HepG2 (cell line): ENCODE results near the gene KLF15. TPM values are rescaled to one million over a fixed set of nuclear protein-coding genes. Genes with fewer than 3 reads are reported as not detected.

ENCODE experiments used
- CEBPB ChIP-seq: IDR thresholded peaks from 2 replicates; pipeline ENCODE4 v1.6.1; 2011; ENCODE audit warnings: low read depth, low read length, improper control_type of control experiment, borderline replicate concordance
- EZH2 ChIP-seq: conservative IDR thresholded peaks from 2 replicates; pipeline ENCODE4 v1.6.1; 2012; ENCODE audit warnings: mild to moderate bottlenecking, low read depth, low read length, moderate library complexity
- GTF3A ChIP-seq: sonication (generic); formaldehyde crosslinking; conservative IDR thresholded peaks from 2 replicates; pipeline ENCODE4 v1.4.0; 2020; ENCODE audit warnings: mild to moderate bottlenecking, missing genetic modification reagents
- HOXA9 ChIP-seq: sonication (generic); formaldehyde crosslinking; IDR thresholded peaks from 2 replicates; pipeline ENCODE4 v1.8.1; 2022; ENCODE audit warnings: missing genetic modification reagents, mild to moderate bottlenecking, moderate library complexity, borderline replicate concordance
- ISL2 ChIP-seq: sonication (generic); formaldehyde crosslinking; IDR thresholded peaks from 2 replicates; pipeline ENCODE4 v1.5.0; 2020; ENCODE audit warnings: missing genetic modification reagents
- MED1 ChIP-seq: sonication (generic); formaldehyde crosslinking; IDR thresholded peaks from 2 replicates; pipeline ENCODE4 v1.4.0; 2020; ENCODE audit warnings: missing genetic modification reagents
- MNT ChIP-seq: fragments of 450-650 bp; IDR thresholded peaks from 2 replicates; pipeline ENCODE4 v1.6.1; 2016
- NFKBIZ ChIP-seq: IDR thresholded peaks from 2 replicates; pipeline ENCODE4 v1.6.1; 2018; ENCODE audit warnings: missing genetic modification reagents, missing compliant biosample characterization
- PAX8 ChIP-seq: sonication (generic); formaldehyde crosslinking; IDR thresholded peaks from 2 replicates; pipeline ENCODE4 v1.8.0; 2022; ENCODE audit warnings: mild to moderate bottlenecking, missing genetic modification reagents, borderline replicate concordance
- SOX5 ChIP-seq: IDR thresholded peaks from 2 replicates; pipeline ENCODE4 v1.6.1; 2016; ENCODE audit warnings: borderline replicate concordance
- SOX6 ChIP-seq, 2 experiments: fragments of 450-650 bp in 1 of 2; sonication (generic) in 1 of 2; formaldehyde crosslinking in 1 of 2; IDR thresholded peaks; 2 replicates each; pipeline versions ENCODE4 v1.4.0 to v1.6.1; 2017 to 2020; ENCODE audit warnings: antibody characterized with exemption in 1 of 2, mild to moderate bottlenecking in 1 of 2, missing genetic modification reagents in 1 of 2
- ZBTB34 ChIP-seq: sonication (generic); formaldehyde crosslinking; IDR thresholded peaks from 2 replicates; pipeline ENCODE4 v1.8.0; 2022; ENCODE audit warnings: mild to moderate bottlenecking, missing genetic modification reagents
- ZBTB38 ChIP-seq: sonication (generic); formaldehyde crosslinking; IDR thresholded peaks from 2 replicates; pipeline ENCODE4 v1.5.1; 2020; ENCODE audit warnings: mild to moderate bottlenecking, missing genetic modification reagents
- ZNF18 ChIP-seq: sonication (generic); formaldehyde crosslinking; IDR thresholded peaks from 2 replicates; pipeline ENCODE4 v1.8.0; 2022; ENCODE audit warnings: mild to moderate bottlenecking, missing genetic modification reagents; ENCODE audit not compliant: insufficient replicate concordance
- ZNF235 ChIP-seq: sonication (generic); formaldehyde crosslinking; IDR thresholded peaks from 2 replicates; pipeline ENCODE4 v1.8.1; 2023; ENCODE audit warnings: mild to moderate bottlenecking, missing genetic modification reagents, borderline replicate concordance
- ZNF383 ChIP-seq: sonication (generic); formaldehyde crosslinking; IDR thresholded peaks from 2 replicates; pipeline ENCODE4 v1.4.0; 2020; ENCODE audit warnings: missing genetic modification reagents, mild to moderate bottlenecking, borderline replicate concordance
- ZNF414 ChIP-seq: sonication (generic); formaldehyde crosslinking; IDR thresholded peaks from 2 replicates; pipeline ENCODE4 v1.5.0; 2020; ENCODE audit warnings: missing genetic modification reagents
- ZNF432 ChIP-seq: sonication (generic); formaldehyde crosslinking; IDR thresholded peaks from 2 replicates; pipeline ENCODE4 v1.5.0; 2020; ENCODE audit warnings: missing genetic modification reagents, mild to moderate bottlenecking, borderline replicate concordance
- ZNF557 ChIP-seq: sonication (generic); formaldehyde crosslinking; IDR thresholded peaks from 2 replicates; pipeline ENCODE4 v1.4.0; 2020; ENCODE audit warnings: missing genetic modification reagents
- ZNF691 ChIP-seq: sonication (generic); formaldehyde crosslinking; IDR thresholded peaks from 2 replicates; pipeline ENCODE4 v1.4.0; 2020; ENCODE audit warnings: missing genetic modification reagents, low read depth, mild to moderate bottlenecking, borderline replicate concordance
- ZUFSP ChIP-seq: sonication (generic); formaldehyde crosslinking; IDR thresholded peaks from 2 replicates; pipeline ENCODE4 v1.9.0; 2021; ENCODE audit warnings: missing genetic modification reagents, mild to moderate bottlenecking, borderline replicate concordance
- polyA plus RNA-seq, 8 experiments: library from polyadenylated mRNA; depleted of rRNA in 3 of 8; stranded (reverse) in 7 of 8; unstranded in 1 of 8; fragments of >200 nt; fragmentation: Illumina TruSeq in 4 of 8; extraction: Trizol in 4 of 8; gene quantifications; 2 replicates each; pipeline versions ENCODE4 v1.2.1 to v1.2.3, GENCODE V29; 2011 to 2016; ENCODE audit warnings: low read depth in 4 of 8, missing spikeins in 1 of 8, mixed read lengths in 1 of 8; ENCODE audit not compliant: insufficient read depth in 1 of 8
- total RNA-seq, 5 experiments: library from RNA; depleted of rRNA; stranded (reverse); fragments of >200 nt; fragmentation: Illumina TruSeq; extraction: Trizol; gene quantifications; 2 replicates each; pipeline ENCODE4 v1.2.3, GENCODE V29; 2016; ENCODE audit warnings: low read depth in 1 of 5

KLF15 gene
- total and polyA plus RNA-seq, 2 of the 13 experiments (the other 11 are each of a cell fraction or from before 2014, with no cell fraction given), result 7.1 to 7.8 TPM

- TF ChIP-seq ZNF383, result no peak
- TF ChIP-seq NFKBIZ (CRISPR knock-in tag), result 0 out of 2 replicates have a peak, but pooled peaks have one; percentile 44
- TF ChIP-seq ZBTB34 (CRISPR knock-in tag), result no peak
- no peak for TF ChIP-seq MNT
- no peak for TF ChIP-seq PAX8
- TF ChIP-seq SOX6 (IDR thresholded peaks at IDR 0.05), result no peak
- peak; percentile 40; the same call in 1 of the 2 replicates for TF ChIP-seq SOX6 (CRISPR knock-in tag; IDR thresholded peaks at IDR 0.05)
- TF ChIP-seq ZBTB38 (CRISPR knock-in tag), result 0 out of 2 replicates have a peak, but pooled peaks have one; percentile 56
- TF ChIP-seq ZNF235 (CRISPR knock-in tag), result no peak
- no peak for TF ChIP-seq EZH2
- no peak for TF ChIP-seq GTF3A
- TF ChIP-seq CEBPB, result no peak
- no peak for TF ChIP-seq ISL2 (CRISPR knock-in tag)
- TF ChIP-seq SOX5, result peak; percentile 39; the same call in 1 of the 2 replicates
- no peak for TF ChIP-seq HOXA9
- TF ChIP-seq ZNF557 (CRISPR knock-in tag), result no peak
- TF ChIP-seq ZNF432 (CRISPR knock-in tag), result no peak
- no peak for TF ChIP-seq ZNF414 (CRISPR knock-in tag)
- TF ChIP-seq MED1 (CRISPR knock-in tag), result no peak
- TF ChIP-seq ZUFSP, result no peak
- TF ChIP-seq ZNF18, result no peak
- TF ChIP-seq ZNF691 (CRISPR knock-in tag), result no peak
These were observed 56.3 kb downstream of the KLF15 start (continued) for GRCh38 chr3:126300761-126301481.
